Sigmoid colon (tissue), 7 donors: ENCODE data around the gene APOL6. TPM values are rescaled to one million over a fixed set of nuclear protein-coding genes. Genes with fewer than 3 reads are reported as not detected.
A peak's percentile ranks its signal among the peaks of the same experiment; 100 is the strongest.

Source experiments
- DNase-seq: peaks from one replicate; pipeline ENCODE4 v3.0.0-alpha.2; 2019
- H3K27ac ChIP-seq, 4 donors: fragments of 200-600 bp; sonication (generic); one replicate each; pipeline ENCODE4 v1.5.1; 2016 to 2019; ENCODE audit warnings: mild to moderate bottlenecking in 1 of 4
- H3K27me3 ChIP-seq, 3 donors: fragments of 200-600 bp; sonication (generic); one replicate each; pipeline ENCODE4 v1.5.1; 2019; ENCODE audit warnings: mild to moderate bottlenecking in 1 of 3
- H3K36me3 ChIP-seq, 4 donors: fragments of 200-600 bp; sonication (generic); one replicate each; pipeline ENCODE4 v1.5.1; 2016 to 2019
- H3K4me1 ChIP-seq, 4 donors: fragments of 200-600 bp; sonication (generic); one replicate each; pipeline ENCODE4 v1.5.1; 2017 to 2019
- H3K4me3 ChIP-seq, 4 donors: fragments of 200-600 bp; sonication (generic); one replicate each; pipeline ENCODE4 v1.5.1; 2017 to 2019; ENCODE audit warnings: mild to moderate bottlenecking in 2 of 4, moderate library complexity in 1 of 4
- H3K9me3 ChIP-seq, 4 donors: fragments of 200-600 bp in 3 of 4; sonication (generic) in 3 of 4; one replicate each; pipeline versions ENCODE4 v1.5.1 to v1.6.1; 2013 to 2019
- EP300 ChIP-seq, 4 donors: sonication (generic); formaldehyde crosslinking; IDR thresholded peaks; one replicate each; pipeline ENCODE4 v1.6.1; 2017; ENCODE audit warnings: antibody characterized with exemption in 4 of 4
- POLR2A ChIP-seq, 2 donors: fragments of 450-650 bp; IDR thresholded peaks; one replicate each; pipeline ENCODE4 v1.6.1; 2016; ENCODE audit warnings: antibody characterized with exemption in 2 of 2, mild to moderate bottlenecking in 2 of 2, moderate library complexity in 2 of 2
- POLR2AphosphoS5 ChIP-seq, 4 donors: sonication (generic); formaldehyde crosslinking; IDR thresholded peaks; one replicate each; pipeline ENCODE4 v1.6.1; 2017; ENCODE audit warnings: antibody characterized with exemption in 4 of 4
- WGBS, 2 donors: extraction: QIAGEN DNeasy Blood & Tissue Kit; methylation state at CpG; one replicate each; pipeline ENCODE4 v1.1.7; 2013; 5-methylcytosine and 5-hydroxymethylcytosine counted together
- intact Hi-C: fragments of 100-400 bp; cut with DNase I; formaldehyde crosslinking; loops from one replicate; pipeline ENCODE4 v1.15.1; 2023
- polyA plus RNA-seq, 3 donors: library from polyadenylated mRNA; stranded (reverse); fragments of 200-250 nt; gene quantifications; one replicate each; pipeline ENCODE4 v1.2.3, GENCODE V29; 2013
- total RNA-seq, 4 donors: library from RNA; depleted of rRNA; stranded (reverse); fragments of >200 nt; gene quantifications; one replicate each; pipeline ENCODE4 v1.1.0, GENCODE V29; 2016
- TF ChIP-seq, protein P1 (sequence below), 4 experiments: fragments of 450-650 bp in 3 of 4; fragments of 200-600 bp in 1 of 4; IDR thresholded peaks; one replicate each; pipeline ENCODE4 v1.5.1; 2016 to 2019; ENCODE audit warnings: antibody characterized with exemption in 4 of 4, mild to moderate bottlenecking in 3 of 4, moderate library complexity in 2 of 4
- donor health status: healthy with polysubstance abuse.
- donor health status: Bipolar disorder and iron deficiency.
- donor health status: healthy.

The APOL6 gene
- total and polyA plus RNA-seq, 7 donors = 4.2 to 28.2 (median 16.8) TPM

DNA sequence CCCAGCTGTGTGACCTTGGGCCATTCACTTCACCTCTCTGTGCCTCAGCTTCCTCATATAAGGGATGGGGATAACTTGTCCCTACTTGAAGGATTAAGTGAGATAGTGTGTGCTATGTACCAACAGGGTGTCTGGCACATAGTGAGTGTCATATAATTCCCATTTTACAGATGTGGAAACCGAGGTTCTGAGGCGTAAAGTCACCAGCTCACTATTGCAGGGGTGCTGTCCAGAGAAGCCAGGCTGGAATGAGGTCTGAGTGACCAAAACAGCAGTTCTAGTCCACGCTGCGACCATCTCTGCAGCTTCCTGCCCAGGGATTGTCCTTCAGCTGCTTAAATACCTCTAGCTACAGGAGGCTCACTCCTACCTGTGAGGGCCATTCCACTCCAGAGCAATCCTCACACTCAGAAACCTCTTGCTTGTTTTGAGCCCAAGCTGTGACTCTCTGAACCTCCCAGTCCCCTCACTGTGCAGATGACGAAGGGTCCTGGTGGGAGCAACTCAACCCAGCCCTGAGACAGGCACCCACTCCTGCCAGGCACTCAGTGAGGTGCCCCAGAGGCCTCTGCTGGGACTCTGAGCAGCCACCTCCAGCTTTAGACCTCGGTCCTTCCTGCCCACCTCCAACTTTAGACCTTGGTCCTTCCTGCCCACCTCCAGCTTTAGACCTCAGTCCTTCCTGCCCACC is 36.9 kb upstream of the APOL6 start:
- 78 to 83% methylated on average over 6 of the region's 6 CpGs for WGBS, 2 donors
- Histone ChIP-seq H3K9me3 (no peaks in the 10 kb centered on the region), H3K4me3 (no peak overlapping the region), H3K27ac (peak overlapping the region in 1 of 4 donors; percentile 15), H3K4me1 (peaks cover 0 to 19% (median 10%) of the 10 kb centered on the region in 4 donors), H3K27me3 (no peaks in the 10 kb centered on the region), H3K36me3 (no peaks in the 10 kb centered on the region)
- no peak for DNase-seq
- TF ChIP-seq, protein P1, sequence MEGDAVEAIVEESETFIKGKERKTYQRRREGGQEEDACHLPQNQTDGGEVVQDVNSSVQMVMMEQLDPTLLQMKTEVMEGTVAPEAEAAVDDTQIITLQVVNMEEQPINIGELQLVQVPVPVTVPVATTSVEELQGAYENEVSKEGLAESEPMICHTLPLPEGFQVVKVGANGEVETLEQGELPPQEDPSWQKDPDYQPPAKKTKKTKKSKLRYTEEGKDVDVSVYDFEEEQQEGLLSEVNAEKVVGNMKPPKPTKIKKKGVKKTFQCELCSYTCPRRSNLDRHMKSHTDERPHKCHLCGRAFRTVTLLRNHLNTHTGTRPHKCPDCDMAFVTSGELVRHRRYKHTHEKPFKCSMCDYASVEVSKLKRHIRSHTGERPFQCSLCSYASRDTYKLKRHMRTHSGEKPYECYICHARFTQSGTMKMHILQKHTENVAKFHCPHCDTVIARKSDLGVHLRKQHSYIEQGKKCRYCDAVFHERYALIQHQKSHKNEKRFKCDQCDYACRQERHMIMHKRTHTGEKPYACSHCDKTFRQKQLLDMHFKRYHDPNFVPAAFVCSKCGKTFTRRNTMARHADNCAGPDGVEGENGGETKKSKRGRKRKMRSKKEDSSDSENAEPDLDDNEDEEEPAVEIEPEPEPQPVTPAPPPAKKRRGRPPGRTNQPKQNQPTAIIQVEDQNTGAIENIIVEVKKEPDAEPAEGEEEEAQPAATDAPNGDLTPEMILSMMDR (IDR thresholded peaks at IDR 0.05) = no peak
- TF ChIP-seq POLR2AphosphoS5 (IDR thresholded peaks at IDR 0.05) (no peak), POLR2A (IDR thresholded peaks at IDR 0.05) (no peak), EP300 (IDR thresholded peaks at IDR 0.05) (no peak)
- intact Hi-C loops = no loop called here

DNA sequence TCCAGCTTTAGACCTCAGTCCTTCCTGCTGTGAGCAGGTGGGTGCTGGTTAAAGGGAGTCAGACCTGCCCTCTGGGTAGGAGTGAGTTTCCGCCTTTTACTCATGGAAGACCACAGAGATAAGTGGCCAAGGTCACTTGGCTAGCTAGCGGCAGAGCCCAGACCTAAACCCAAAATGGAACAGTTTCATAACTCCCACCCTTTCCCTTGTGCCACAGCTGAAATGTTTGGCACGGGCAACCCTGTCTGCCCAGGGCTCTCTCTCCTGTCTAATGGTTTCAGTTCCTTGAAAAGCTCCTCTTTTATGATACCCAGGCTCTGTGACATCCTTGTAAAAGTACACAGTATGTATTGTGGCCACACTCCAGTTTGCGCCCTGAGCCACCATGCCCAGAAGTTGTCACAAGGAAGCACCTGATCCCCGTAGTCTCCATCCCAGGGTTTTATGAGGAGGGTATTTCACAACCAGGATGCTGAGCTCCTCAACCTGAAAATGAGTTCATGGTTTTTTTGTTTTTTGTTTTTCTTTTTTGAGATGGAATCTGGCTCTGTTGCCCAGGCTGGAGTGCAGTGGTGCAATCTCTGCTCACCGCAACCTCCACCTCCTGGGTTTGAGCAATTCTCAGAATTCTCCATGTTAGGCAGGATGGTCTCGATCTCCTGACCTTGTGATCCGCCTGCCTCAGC is 36.2 kb upstream of the APOL6 start:
- DNase-seq = peak; percentile 84
- Histone ChIP-seq H3K27me3 (no peaks in the 10 kb centered on the region), H3K36me3 (no peaks in the 10 kb centered on the region), H3K9me3 (no peaks in the 10 kb centered on the region), H3K4me1 (peaks cover 0 to 12% (median 4%) of the 10 kb centered on the region in 4 donors), H3K4me3 (no peak overlapping the region), H3K27ac (peak overlapping the region in 1 of 4 donors; percentile 15)
- peak in 1 of 4 donors; percentile 42 for TF ChIP-seq EP300 (IDR thresholded peaks at IDR 0.05)
- peak in 3 of 4 donors; percentile 19 to 60 (median 19) for TF ChIP-seq POLR2AphosphoS5 (IDR thresholded peaks at IDR 0.05)
- TF ChIP-seq, protein P1 (IDR thresholded peaks at IDR 0.05) = no peak
- WGBS, 2 donors = 41 to 49% methylated on average over 8 of the region's 8 CpGs
- intact Hi-C loops = no loop called here

DNA sequence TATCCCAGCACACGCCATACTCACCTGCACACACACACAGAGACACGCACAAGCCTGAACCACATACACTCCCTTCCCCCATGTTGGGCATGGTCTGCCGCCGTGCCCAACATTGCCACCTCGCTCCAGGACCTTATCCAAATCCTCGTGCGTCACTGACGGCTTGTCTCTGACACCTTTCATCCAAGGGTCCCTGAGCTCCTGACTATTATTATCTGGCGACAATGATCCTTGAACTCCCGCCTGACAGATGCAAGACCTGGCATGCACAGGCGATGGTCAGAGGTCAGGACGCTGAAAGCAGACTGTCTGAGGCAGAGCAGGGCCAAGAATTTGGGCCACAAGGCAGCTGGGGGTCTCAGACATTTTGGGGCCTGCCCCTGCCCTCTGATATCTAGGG is 35.3 kb upstream of the APOL6 start:
- Histone ChIP-seq H3K9me3 (no peaks in the 10 kb centered on the region), H3K4me3 (no peak overlapping the region), H3K27me3 (no peaks in the 10 kb centered on the region), H3K4me1 (peaks cover 0 to 10% (median 3%) of the 10 kb centered on the region in 4 donors), H3K27ac (no peak overlapping the region), H3K36me3 (no peaks in the 10 kb centered on the region)
- 85 to 93% methylated on average over 12 of the region's 12 CpGs for WGBS, 2 donors
- TF ChIP-seq POLR2AphosphoS5 (IDR thresholded peaks at IDR 0.05) (no peak), EP300 (IDR thresholded peaks at IDR 0.05) (no peak), POLR2A (IDR thresholded peaks at IDR 0.05) (no peak)
- TF ChIP-seq, protein P1 (IDR thresholded peaks at IDR 0.05) = no peak
- no peak for DNase-seq
- intact Hi-C loops = no loop called here

DNA sequence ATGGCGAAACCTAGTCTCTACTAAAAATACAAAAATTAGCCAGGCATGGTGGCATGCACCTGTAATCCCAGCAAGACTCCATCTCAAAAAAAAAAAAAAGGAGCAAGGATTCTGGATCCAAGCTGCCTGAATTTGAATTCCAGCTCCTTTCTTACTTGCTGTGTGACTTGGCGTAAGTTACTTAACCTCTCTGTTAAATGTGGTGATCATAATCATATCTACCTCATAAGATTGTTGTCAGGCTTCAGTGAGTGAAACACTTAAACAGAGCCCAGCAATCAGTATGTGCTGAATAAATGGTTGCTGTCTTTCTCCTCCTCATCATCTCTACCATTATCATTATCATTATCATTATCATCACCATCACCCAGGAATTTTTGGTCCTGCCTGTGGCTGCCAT is 33.8 kb upstream of the APOL6 start:
- DNase-seq = no peak
- H3K27me3 ChIP-seq = no peaks in the 10 kb centered on the region
- no peaks in the 10 kb centered on the region for H3K36me3 ChIP-seq
- WGBS, 2 donors = 97 to 98% methylated on average over 2 of the region's 2 CpGs
- intact Hi-C loops = no loop called here
- H3K4me3 ChIP-seq = no peak overlapping the region
- peaks cover 0 to 10% (median 3%) of the 10 kb centered on the region in 4 donors for H3K4me1 ChIP-seq
- H3K9me3 ChIP-seq = no peaks in the 10 kb centered on the region
- no peak overlapping the region for H3K27ac ChIP-seq
- TF ChIP-seq, protein P1 (IDR thresholded peaks at IDR 0.05) = no peak
- TF ChIP-seq EP300 (IDR thresholded peaks at IDR 0.05) (no peak), POLR2AphosphoS5 (IDR thresholded peaks at IDR 0.05) (no peak), POLR2A (IDR thresholded peaks at IDR 0.05) (no peak)
